SU-DHL-6 (cell line): ENCODE measurements around the gene PCYOX1L.

ENCODE experiments used
- EZH2phosphoT487 ChIP-seq: fragments of 200-600 bp; sonication (generic), shearing (Covaris generic); conservative IDR thresholded peaks from 2 replicates; pipeline ENCODE4 v1.6.1; 2018; ENCODE audit warnings: mild to moderate bottlenecking, antibody characterized with exemption, low read length, moderate library complexity, mixed read lengths
- TF ChIP-seq, protein P1 (sequence below): fragments of 200-600 bp; sonication (generic); IDR thresholded peaks from one replicate; pipeline ENCODE4 v1.5.1; 2017; ENCODE audit warnings: antibody characterized with exemption, mild to moderate bottlenecking, low read length, moderate library complexity; ENCODE audit not compliant: insufficient read depth, poor library complexity, severe bottlenecking

DNA sequence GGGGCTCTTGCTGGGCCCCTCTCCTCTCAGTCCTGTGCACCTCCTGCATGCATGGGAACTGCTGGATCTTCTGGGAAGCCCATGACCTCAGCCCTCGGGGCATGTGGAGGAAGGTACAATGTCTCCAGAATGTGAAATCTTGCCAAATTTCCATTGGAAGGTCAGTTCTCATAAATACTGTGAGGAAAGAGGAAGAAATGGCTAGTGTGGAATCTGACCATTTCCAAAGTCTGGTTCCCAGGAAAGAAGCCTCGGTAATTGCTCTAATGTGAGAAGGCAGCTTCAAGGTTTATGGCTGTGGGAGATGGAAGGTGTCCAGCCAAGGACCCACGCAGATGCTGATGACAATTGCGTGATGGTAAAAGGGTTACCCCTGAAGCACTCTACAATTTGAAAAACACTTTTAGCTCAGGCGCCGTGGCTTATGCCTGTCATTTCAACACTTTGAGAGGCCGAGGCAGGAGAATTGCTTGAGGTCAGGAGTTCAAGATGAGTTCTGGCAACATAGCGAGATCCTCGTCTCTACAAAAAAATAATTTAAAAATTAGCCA, 29.3 kb downstream of the PCYOX1L start:
- TF ChIP-seq, protein P1, sequence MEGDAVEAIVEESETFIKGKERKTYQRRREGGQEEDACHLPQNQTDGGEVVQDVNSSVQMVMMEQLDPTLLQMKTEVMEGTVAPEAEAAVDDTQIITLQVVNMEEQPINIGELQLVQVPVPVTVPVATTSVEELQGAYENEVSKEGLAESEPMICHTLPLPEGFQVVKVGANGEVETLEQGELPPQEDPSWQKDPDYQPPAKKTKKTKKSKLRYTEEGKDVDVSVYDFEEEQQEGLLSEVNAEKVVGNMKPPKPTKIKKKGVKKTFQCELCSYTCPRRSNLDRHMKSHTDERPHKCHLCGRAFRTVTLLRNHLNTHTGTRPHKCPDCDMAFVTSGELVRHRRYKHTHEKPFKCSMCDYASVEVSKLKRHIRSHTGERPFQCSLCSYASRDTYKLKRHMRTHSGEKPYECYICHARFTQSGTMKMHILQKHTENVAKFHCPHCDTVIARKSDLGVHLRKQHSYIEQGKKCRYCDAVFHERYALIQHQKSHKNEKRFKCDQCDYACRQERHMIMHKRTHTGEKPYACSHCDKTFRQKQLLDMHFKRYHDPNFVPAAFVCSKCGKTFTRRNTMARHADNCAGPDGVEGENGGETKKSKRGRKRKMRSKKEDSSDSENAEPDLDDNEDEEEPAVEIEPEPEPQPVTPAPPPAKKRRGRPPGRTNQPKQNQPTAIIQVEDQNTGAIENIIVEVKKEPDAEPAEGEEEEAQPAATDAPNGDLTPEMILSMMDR: no peak
- TF ChIP-seq EZH2phosphoT487: no peak
